ENCODE measurements around the gene CARD19.

Gene CARD19

GRCh38 chr9:93096131-93096802 lies at the start of gene CARD19:
Gene CARD19, plus strand, starts transcription at chr9:93096217. Its CDS starts 129 bp downstream, at chr9:93096346.
- peak in 1 of 2 donors; percentile 40 for DNase-seq (ENCODE audit: low read depth in 2 of 2)

GRCh38 chr9:93048566-93049448 lies 47.2 kb upstream of the CARD19 start:
- DNase-seq (ENCODE audit: low read depth in 2 of 2), result no peak

- no peak for DNase-seq (ENCODE audit: low read depth in 2 of 2)
These were observed 46.5 kb upstream of the CARD19 start for GRCh38 chr9:93049491-93049890.

GRCh38 chr9:93050231-93050630 lies 45.8 kb upstream of the CARD19 start:
- no peak for DNase-seq (ENCODE audit: low read depth in 2 of 2)

GRCh38 chr9:93051680-93052089 lies 44.3 kb upstream of the CARD19 start:
- DNase-seq (ENCODE audit: low read depth in 2 of 2), result no peak

- no peak for DNase-seq (ENCODE audit: low read depth in 2 of 2)
These were observed 43.1 kb upstream of the CARD19 start for GRCh38 chr9:93052791-93053540.

- no peak for DNase-seq (ENCODE audit: low read depth in 2 of 2)
These were observed 42.2 kb upstream of the CARD19 start for GRCh38 chr9:93053781-93054331.

- DNase-seq (ENCODE audit: low read depth in 2 of 2), result no peak
These were observed 41.0 kb upstream of the CARD19 start for GRCh38 chr9:93054758-93055704.

- no peak for DNase-seq (ENCODE audit: low read depth in 2 of 2)
These were observed 38.8 kb upstream of the CARD19 start for GRCh38 chr9:93057042-93057702.

- DNase-seq (ENCODE audit: low read depth in 2 of 2), result no peak
These were observed 38.2 kb upstream of the CARD19 start for GRCh38 chr9:93057703-93058354.

GRCh38 chr9:93058355-93059010 lies 37.5 kb upstream of the CARD19 start, which contains the start of gene SUSD3:
Gene SUSD3, plus strand, starts transcription at chr9:93058701. Its CDS starts 42 bp downstream, at chr9:93058743.
- DNase-seq (ENCODE audit: low read depth in 2 of 2), result peak; percentile 52 to 60

- peak in 1 of 2 donors; percentile 34 for DNase-seq (ENCODE audit: low read depth in 2 of 2)
These were observed 36.9 kb upstream of the CARD19 start for GRCh38 chr9:93059011-93059714.

GRCh38 chr9:93059715-93060578 lies 36.1 kb upstream of the CARD19 start:
- no peak for DNase-seq (ENCODE audit: low read depth in 2 of 2)

GRCh38 chr9:93060746-93061259 lies 35.2 kb upstream of the CARD19 start:
- DNase-seq (ENCODE audit: low read depth in 2 of 2), result no peak

- no peak for DNase-seq (ENCODE audit: low read depth in 2 of 2)
These were observed 34.7 kb upstream of the CARD19 start for GRCh38 chr9:93061260-93061751.

GRCh38 chr9:93061791-93062763 lies 33.9 kb upstream of the CARD19 start:
- DNase-seq (ENCODE audit: low read depth in 2 of 2), result no peak

Measured in stimulated activated CD4-positive, alpha-beta T cell treated with anti-CD3 and anti-CD28 coated beads, Interleukin-1b, Interleukin-23, amount 100 ng/mL, for 4 hours (primary cell).